Measurements from ENCODE around the gene MRPS7.
"Not testable (repeated sequence)": the region's sequence is repeated elsewhere in the genome, so short reads cannot be mapped to it uniquely, and the experiment has no call there.

Gene MRPS7

DNA sequence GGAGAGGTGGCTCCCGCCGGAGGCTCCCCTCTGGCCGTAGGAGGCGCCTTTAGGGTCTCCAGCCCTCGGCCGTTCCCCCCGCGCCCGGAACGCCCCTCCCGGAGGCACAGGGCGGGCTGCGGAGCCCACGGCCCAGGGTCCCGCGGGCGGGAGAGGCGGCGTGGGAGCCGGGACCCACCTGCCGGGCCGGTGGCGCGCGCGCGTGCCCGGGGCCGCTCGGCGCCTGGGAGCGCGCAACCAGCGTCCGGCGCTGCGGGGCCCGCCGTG lies 9.2 kb downstream of the MRPS7 start, which contains the start of gene MIF4GD:
Gene MIF4GD, minus strand, starts transcription at position 266 of the 267 bp plus-strand sequence. CDS start 1,036 bp downstream, outside the sequence.
- no peak for DNase-seq (ENCODE audit: low read depth in 1 of 2, low spot score in 1 of 2)

DNA sequence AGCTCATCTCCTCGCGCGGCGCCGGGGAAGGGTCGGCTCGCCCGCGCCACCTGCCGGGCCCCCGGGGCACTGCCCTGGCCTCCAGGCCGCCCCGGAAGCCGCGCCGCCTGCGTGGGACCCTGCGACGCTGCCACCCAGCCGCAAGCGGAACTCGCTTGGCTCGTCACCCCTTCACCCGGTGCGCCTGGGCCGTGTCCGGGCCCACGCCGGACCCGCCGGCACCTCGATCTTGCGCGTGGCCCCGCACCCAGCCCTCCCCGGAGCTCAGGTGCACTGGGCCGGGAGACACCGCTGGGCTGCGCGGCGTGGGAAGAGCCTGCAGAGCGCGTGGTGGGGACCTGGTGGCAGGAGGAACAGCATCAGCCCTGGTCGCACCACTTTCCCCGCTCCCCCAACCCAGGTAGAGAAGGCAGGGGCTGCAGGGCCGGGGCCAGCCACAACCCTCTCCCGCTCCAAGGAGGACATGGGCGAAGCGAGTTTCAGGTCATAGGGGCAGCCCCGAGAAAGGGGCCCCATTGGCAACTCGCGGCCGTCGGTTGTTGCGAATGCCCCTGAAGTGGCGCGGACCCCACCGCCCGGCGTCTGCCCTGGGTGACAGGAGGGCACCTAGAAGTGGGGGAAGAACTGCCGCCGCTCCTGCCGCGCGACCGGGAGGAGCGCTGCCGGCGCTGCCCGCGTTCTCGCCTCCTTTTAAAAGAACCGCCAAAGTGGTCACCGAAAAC lies 9.7 kb downstream of the MRPS7 start:
- peak; percentile 85 to 89 for DNase-seq (ENCODE audit: low read depth in 1 of 2, low spot score in 1 of 2)

DNA sequence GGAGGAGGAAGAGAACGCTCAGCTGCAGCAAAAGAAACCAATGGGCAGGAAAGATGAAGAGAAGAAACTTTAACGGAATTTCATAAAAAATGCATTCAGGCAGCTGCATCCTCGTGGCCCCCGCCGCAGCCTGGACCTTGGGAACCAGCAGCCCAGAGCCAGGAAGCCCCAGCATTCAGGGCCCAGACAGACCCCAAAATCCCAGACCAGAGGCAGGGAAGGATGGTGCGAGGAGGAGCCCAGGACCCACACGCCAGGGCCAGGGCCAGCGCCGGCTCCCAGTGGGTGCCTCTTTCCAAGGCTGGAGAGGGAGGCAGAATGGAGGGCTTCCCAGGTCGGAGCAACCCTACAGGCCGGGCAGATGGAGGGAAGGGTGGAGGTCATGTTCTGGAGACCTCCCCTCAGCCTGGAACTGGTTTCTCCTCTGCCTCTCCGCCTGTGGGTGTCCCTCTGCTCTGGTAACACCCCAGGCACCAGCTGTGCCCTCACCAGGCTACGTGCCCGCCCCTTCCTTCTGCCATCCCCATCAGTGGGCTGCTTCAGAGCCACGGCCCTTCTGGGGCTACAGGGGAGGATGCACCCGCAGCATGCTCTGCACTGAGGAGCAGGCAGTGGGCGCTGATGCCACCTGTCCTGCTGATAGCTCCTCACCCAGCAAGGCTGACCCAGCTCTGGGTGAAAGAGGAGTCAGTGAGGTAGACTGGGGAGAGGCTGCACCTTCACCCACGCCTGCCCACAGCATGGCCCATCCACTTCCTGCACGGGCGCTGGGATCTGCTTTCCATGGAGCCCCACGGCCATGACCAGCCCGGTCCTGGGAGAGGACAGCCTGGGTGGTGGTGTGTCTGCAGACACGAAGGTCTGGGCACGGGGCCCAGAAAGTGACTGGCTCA lies 10.5 kb downstream of the MRPS7 start:
- no peak for DNase-seq (ENCODE audit: low read depth in 1 of 2, low spot score in 1 of 2)

DNA sequence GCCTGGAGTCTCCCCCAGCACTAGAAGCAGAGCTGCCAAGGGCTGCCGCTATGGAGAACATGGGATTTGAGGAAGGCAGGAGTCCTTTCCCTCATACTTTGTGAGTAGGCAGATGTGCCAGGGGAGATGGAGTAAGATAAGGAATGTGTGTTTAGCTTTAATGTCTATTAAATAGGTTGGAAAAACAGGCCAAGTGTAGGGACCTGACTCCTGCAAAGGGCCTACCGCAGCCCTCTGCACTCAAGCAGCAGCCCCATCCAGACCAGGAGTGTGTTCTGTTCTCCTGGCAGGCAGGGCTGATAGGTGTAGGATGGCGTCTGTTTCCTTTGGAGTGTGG lies 11.1 kb downstream of the MRPS7 start:
- no peak for DNase-seq (ENCODE audit: low read depth in 1 of 2, low spot score in 1 of 2)

DNA sequence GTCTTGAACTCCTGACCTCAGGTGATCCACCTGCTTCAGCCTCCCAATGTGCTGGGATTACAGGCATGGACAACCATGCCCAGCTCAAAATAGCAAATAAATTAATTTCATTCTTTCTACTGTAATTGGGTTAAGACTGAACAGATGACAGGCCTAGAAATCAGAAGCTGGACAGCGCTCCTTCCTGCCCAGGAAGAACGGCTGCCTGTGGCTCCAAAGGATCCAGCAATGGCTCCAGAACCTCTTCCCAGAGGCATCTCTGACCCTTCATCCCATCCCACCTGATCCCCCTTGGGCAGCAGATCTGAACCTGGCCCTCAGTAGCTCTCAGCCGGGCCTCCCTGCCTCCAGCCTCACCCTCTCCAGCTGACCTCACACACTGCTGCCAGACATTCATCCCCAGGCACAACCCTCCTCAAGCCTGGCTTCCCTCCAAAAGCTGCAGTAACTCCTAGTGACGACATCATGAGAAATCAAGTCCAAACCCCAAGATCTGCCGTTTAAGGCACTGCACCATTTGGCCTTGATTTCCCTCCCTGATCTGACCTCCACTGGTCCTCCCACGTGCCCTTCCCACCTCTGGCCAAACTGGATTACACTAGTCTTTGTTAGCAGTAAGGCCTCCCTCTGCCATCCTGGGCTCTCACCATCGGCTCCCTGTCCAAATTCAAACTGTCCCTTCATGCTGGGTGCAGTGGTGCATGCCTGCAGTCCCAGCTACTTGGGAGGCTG lies 12.5 kb downstream of the MRPS7 start:
- no peak for DNase-seq (ENCODE audit: low read depth in 1 of 2, low spot score in 1 of 2)

DNA sequence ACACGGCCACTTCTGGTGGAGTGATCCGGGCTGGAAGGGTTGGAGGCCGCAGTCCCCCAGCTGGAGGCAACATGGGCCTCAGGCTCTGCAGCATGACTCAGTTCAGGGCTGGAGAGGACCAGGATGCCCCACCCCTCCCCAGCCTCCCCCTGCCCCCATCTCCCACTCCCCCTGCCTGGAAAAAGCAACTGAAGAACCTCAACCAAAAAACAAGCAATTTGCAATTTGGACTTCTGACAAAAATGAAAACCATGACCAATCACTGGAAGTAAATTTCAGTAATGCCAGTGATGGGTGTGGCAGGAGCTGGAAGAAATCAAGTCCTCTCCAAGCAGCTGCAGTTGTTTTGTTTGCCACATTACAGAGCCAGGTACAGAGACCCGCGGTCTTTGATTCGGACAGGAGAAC lies 16.0 kb downstream of the MRPS7 start:
- DNase-seq (ENCODE audit: low read depth in 1 of 2, low spot score in 1 of 2), result no peak

DNA sequence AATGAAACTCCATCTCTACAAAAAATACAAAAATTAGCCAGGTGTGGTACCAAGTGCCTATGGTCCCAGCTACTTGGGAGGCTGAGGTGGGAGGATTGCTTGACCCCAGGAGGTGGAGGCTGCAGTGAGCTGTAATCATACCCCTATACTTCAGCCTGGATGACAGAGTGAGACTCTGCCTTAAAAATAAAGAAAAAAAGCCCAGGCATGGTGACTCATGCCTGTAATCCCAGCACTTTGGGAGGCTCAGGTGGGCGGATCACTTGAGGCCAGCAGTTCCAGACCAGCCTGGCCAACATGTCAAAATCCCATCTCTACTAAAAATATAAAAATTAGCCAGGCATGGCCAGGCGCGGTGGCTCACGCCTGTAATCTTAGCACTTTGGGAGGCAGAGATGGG lies 18.5 kb downstream of the MRPS7 start:
- DNase-seq (ENCODE audit: low read depth in 1 of 2, low spot score in 1 of 2), result not testable (repeated sequence)

DNA sequence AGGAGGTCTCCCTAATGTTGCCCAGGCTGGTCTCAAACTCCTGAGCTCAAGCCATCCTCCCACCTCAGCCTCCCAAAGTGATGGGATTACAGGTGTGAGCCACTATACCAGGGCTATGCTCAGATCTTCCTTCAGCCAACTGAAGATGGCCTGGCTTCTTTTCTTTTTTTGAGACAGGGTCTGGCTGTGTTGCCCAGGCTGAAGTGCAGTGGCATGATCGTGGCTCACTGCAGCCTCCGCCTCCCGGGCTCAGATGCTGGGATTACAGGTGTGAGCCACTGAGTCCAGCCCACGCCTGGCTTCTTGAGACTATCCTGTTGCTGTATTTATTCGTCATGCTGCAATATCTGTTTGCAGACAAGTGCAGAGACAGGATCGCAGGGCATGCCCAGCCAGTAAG lies 23.4 kb downstream of the MRPS7 start:
- DNase-seq (ENCODE audit: low read depth in 1 of 2, low spot score in 1 of 2), result no peak

DNA sequence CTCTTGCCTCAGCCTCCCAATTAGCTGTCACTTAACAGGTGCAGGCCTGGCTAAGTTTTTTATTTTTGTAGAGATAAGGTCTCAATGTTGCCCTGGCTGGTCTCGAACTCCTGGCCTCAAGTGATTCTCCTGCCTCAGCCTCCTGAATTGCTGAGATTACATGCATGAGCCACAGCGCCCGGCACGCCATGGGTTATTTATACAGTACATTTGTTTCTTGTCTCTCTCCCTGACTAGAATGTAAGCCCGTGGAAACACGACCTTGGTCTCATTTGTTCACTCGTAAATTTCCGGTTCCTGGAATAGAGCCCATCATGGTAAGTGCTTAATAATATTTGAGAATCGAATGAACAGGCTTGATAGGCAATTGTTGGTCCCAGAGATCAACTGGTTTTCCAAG lies 25.5 kb downstream of the MRPS7 start:
- no peak for DNase-seq (ENCODE audit: low read depth in 1 of 2, low spot score in 1 of 2)

DNA sequence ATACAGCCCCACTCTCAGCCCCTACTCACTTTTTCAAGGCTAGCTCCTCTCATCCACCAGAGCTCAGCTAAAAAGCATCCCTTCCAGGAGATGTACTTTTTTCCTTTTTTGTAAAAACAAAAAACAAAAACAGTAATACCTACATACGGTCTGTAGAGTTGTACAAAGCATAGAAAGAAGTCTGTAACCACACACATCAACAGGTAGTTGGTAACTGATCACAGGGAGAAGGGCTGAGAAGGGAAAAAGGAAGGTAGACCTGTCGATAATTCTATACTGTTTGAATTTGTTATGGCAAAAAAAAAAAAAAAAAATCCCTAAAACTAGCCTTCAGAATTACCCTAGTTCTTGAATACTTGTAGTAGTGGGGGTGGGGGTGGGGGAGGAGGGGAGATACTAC lies 26.7 kb downstream of the MRPS7 start:
- no peak for DNase-seq (ENCODE audit: low read depth in 1 of 2, low spot score in 1 of 2)

DNA sequence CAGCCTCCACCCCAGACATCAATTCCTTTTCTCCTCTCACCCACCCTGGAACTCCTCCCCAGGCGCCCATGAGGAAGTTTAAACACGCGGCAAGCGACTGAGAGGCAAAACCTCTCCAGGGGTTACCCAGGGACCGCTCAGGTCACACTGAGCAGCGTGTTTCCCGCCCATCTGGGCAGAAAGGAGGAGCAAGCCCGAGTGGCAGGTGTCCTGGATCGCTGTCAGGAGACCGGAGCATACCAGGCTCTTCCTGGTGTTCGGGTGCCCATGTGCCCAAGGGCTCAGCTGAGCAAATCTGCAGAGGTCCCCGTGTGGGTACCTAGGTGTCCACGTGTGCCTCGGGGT lies 27.1 kb downstream of the MRPS7 start:
- peak; percentile 14 to 32 for DNase-seq (ENCODE audit: low read depth in 1 of 2, low spot score in 1 of 2)

DNA sequence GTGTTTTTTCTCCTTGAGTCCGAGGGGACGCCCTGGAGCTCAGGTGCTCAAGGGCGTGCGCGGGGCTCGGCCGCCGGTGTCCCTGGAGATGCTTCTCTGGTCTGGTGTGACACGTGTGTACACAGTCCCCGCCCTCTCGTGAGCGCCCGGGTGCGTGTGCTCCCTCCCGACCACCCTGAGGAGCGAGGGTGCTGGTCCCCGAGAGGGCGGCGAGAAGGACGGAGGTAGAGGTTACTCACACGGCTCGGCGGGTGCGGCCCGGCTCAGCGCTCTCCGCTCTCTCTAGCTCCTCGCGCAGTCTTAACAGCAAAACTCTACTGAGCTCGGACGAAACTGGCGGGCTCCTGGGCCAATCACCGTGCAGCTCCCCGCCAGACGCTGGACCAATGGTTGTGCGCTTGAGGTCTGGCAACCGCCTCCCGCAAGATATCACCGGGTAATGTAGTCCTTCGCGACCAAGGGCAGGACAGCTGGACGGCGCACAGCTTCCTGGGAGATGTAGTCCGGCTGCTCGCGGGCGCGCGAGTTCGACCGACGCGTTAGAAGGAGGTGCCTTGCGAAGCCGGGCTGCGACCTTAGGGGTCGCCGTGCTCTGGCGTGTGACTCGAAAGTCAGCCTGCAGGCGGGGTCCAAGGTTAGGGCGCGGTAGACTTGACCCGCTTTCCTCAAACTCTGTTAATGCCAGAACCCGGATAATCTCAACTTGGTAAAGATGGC lies 27.6 kb downstream of the MRPS7 start, which contains the start of gene SLC25A19:
Gene SLC25A19, minus strand, starts transcription at position 319 of the 717 bp plus-strand sequence. CDS start 2,669 bp downstream, outside the sequence.
- peak; percentile 87 to 92 for DNase-seq (ENCODE audit: low read depth in 1 of 2, low spot score in 1 of 2)

DNA sequence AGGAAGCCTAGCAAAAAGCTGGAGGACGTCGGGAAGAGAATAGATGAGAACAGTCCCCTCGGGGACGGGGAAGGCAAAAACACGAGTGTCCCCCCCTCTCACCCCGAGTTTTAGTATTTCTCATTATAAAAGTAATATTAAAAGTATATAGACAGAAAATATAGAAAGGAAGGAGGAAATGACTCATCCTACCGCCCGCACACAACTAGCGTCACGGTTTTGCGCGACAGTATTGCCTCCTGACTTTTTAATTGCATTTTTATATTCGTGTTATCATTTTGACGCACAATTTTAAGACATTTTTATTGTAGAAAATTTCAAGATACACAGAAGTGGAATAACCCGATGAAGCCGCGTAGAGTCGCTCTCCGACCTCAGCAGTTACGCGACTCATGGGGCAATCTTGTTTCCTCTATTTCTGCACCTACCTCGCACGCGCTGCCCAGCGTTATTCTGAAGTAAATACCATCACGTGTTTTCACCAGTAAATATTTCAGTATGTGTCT lies 28.2 kb downstream of the MRPS7 start:
- peak; percentile 23 to 50 for DNase-seq (ENCODE audit: low read depth in 1 of 2, low spot score in 1 of 2)

DNA sequence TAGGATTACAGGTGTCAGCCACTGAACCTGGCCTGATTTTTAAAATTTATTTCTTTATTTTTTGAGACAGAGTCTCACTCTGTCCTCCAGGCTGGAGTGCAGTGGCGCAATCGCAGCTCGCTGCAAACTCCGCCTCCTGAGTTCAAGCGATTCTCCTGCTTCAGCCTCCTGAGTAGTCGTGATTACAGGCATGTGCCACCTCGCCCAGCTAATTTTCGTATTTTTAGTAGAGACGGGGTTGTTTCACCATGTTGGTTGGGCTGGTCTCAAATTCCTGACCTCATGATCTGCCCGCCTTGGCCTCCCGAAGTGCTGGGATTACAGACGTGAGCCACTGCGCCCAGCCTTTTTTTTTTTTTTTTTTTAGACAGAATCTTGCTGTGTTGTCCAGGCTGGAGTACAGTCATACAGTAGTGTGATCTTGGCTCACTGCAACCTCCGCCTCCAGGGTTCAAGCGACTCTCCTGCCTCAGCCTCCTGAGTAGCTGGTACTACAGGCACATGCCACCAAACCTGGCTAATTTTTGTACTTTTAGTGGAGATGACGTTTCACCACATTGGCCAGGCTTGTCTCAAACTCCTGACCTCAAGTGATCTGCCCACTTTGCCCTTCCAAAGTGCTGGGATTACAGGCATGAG lies 31.2 kb downstream of the MRPS7 start:
- DNase-seq (ENCODE audit: low read depth in 1 of 2, low spot score in 1 of 2), result not testable (repeated sequence)

DNA sequence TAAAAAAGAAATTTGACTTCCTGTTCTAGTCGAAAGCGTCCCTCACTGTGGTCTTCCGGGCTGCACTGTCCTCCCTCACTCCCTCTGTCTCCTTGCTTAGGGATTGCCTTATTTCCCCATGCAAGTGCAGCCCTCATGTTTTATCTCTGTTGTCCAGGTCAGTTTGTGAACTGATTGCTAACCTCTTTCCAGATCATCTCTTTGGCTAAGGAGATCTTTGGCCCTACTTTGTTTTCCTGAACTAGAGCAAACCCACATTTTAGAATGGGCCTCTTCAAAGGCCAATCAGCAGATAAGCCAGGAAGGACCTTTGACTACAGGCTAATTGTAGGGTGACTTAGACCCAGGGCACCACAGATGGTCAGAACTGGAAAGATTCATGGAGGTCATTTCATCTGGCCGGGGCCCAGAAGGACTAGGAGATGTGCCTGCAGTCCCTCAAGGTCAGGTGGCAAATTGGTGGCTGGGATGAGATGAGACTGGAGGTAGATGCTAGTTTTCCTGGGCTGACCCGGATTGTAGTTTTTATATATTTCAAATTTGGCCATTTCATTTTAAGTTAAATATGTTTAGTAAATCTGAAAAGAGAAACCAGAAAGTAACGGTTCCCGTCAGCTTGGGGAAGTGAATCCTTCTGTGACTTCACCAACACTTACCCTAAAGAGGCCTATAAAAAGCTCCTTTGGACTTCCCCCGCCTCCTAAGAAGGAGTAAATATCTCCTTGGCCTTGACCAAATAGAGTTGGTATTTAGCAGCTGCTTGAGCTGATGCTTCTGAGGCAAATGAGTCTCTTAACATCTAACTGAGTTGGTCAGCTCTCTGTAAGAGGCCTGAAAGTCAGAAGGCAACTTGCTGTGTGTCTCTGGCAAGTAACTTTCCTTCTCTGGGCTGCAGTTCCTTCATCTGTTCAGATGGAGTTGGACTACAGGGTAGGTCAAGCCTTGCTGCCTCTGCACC lies 33.8 kb downstream of the MRPS7 start:
- no peak for DNase-seq (ENCODE audit: low read depth in 1 of 2, low spot score in 1 of 2)

DNA sequence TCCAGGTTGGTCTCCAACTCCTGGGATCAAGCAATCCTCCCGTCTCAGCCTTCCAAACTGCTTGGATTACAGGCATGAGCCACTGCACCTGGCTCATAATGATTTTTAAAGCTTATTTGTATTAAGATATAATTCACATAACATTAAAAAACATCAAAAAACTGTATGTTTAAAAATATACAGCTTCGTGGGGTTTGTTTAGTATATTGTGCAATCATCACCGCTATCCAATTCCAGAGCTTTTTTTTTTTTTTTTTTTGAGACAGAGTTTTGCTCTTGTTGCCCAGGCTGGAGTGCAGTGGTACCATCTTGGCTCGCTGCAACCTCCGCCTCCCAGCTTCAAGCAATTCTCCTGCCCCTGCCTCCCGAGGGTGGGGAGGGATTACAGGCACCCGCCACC lies 38.6 kb downstream of the MRPS7 start:
- DNase-seq (ENCODE audit: low read depth in 1 of 2, low spot score in 1 of 2), result no peak

DNA sequence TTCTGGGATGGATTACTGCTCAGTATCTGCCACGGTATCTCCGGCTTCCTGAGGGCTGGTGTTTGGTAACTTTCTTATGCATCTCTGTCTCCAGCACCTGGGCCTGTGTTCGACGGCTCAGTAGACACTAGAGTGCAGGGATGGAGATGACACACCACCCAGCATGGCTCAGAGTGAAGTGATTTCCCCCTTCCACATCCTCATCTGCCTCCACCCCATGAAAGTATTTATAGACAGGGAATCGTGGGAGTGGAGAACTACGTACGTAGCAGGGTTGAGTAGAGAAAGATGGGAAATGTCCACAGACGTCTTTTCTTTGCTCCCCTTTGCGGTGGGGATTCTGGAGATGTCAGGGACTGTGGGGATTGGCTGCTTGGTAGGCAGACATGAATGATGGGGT lies 39.4 kb downstream of the MRPS7 start:
- DNase-seq (ENCODE audit: low read depth in 1 of 2, low spot score in 1 of 2), result no peak

DNA sequence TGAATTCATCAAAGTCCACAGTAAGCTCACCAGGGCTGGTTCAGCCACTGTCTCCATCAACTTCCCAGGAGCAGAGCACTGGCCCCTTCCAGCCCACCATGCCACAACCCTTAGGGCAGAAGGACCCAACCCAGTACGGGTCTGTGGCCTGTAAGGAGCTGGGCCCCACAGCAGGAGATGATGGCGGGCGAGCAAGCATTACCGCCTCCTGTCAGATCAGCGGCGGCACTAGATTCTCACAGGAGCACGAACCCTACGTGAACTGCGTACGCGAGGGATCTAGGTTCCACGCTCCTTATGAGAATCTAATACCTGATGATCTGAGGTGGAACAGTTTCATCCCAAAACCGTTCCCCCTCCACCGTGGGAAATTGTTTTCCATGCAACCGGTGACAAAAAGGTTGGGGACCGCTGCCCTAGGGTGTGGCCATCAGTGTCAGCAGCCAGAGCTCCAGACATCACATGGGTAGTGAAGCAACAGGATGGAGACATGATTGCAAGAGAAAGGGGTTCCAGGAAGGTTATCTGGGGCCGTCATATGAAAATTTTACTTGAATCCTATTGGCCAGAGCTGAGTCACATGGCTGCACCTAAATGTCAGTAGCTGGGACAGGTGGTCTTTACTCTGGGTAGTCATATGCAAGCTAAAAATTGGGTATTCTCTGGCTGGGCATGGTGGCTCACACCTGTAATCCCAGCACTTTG lies 40.0 kb downstream of the MRPS7 start:
- DNase-seq (ENCODE audit: low read depth in 1 of 2, low spot score in 1 of 2), result no peak
